SIG-M5 (cell line): ENCODE data around the gene NEFH.
"Not testable (repeated sequence)": the region's sequence is repeated elsewhere in the genome, so short reads cannot be mapped to it uniquely, and the experiment has no call there.

Experiments
- DNase-seq: peaks from one replicate; lab custom pipeline; 2025; lab: John Stamatoyannopoulos, UW

Gene NEFH

GRCh38 chr22:29479417-29480261, at the start of gene NEFH:
NEFH (plus strand) TSS chr22:29480218; CDS start chr22:29480263, 45 bp downstream.
- DNase-seq, result no peak

- DNase-seq, result no peak
These were observed 48.0 kb upstream of the NEFH start for GRCh38 chr22:29431986-29432385.

- no peak for DNase-seq
These were observed 46.2 kb upstream of the NEFH start for GRCh38 chr22:29433856-29434255.

- no peak for DNase-seq
These were observed 45.7 kb upstream of the NEFH start for GRCh38 chr22:29434288-29434687.

GRCh38 chr22:29435236-29436136, 44.5 kb upstream of the NEFH start:
- DNase-seq, result no peak

GRCh38 chr22:29438283-29438682, 41.7 kb upstream of the NEFH start, which contains the start of gene RFPL1:
RFPL1 (plus strand) TSS chr22:29438583.
- not testable (repeated sequence) for DNase-seq

GRCh38 chr22:29442976-29443375, 37.0 kb upstream of the NEFH start:
- no peak for DNase-seq

GRCh38 chr22:29443452-29443851, 36.6 kb upstream of the NEFH start:
- DNase-seq, result no peak

- no peak for DNase-seq
These were observed 35.9 kb upstream of the NEFH start for GRCh38 chr22:29443861-29444792.

- no peak for DNase-seq
These were observed 34.5 kb upstream of the NEFH start for GRCh38 chr22:29445508-29445907.

GRCh38 chr22:29447906-29448305, 32.1 kb upstream of the NEFH start:
- DNase-seq, result no peak

GRCh38 chr22:29449296-29449875, 30.6 kb upstream of the NEFH start:
- DNase-seq, result no peak

GRCh38 chr22:29450222-29450621, 29.8 kb upstream of the NEFH start:
- no peak for DNase-seq

- DNase-seq, result no peak
These were observed 28.2 kb upstream of the NEFH start for GRCh38 chr22:29451863-29452262.

- no peak for DNase-seq
These were observed 25.7 kb upstream of the NEFH start for GRCh38 chr22:29454276-29454675.

- no peak for DNase-seq
These were observed 23.8 kb upstream of the NEFH start for GRCh38 chr22:29456211-29456671.

- no peak for DNase-seq
These were observed 22.3 kb upstream of the NEFH start for GRCh38 chr22:29457730-29458129.

- no peak for DNase-seq
These were observed 21.5 kb upstream of the NEFH start for GRCh38 chr22:29458551-29458950.

GRCh38 chr22:29459773-29460172, 20.2 kb upstream of the NEFH start:
- DNase-seq, result no peak

- no peak for DNase-seq
These were observed 18.8 kb upstream of the NEFH start for GRCh38 chr22:29461263-29461662.

GRCh38 chr22:29463629-29464028, 16.4 kb upstream of the NEFH start:
- no peak for DNase-seq
